Cardiac fibroblast (primary cell): ENCODE measurements around the gene SNTG2.

Source experiments
- DNase-seq, 2 donors: peaks; one replicate each; pipeline versions ENCODE4 v3.0.0 to v3.0.0-alpha.2; 2010; ENCODE audit warnings: low read depth in 2 of 2
- H3K4me3 ChIP-seq, 2 donors: replicated peaks in 1 of 2; 1 replicate in 1 of 2; 2 replicates in 1 of 2; pipeline ENCODE4 v1.5.1; 2011; ENCODE audit warnings: low read depth in 2 of 2, low read length in 2 of 2, mild to moderate bottlenecking in 2 of 2, moderate library complexity in 1 of 2
- TF ChIP-seq, protein P1 (sequence below): IDR thresholded peaks from one replicate; pipeline ENCODE4 v1.5.1; 2011; ENCODE audit warnings: low read depth, mild to moderate bottlenecking, low read length, inconsistent platforms

The SNTG2 gene

DNA sequence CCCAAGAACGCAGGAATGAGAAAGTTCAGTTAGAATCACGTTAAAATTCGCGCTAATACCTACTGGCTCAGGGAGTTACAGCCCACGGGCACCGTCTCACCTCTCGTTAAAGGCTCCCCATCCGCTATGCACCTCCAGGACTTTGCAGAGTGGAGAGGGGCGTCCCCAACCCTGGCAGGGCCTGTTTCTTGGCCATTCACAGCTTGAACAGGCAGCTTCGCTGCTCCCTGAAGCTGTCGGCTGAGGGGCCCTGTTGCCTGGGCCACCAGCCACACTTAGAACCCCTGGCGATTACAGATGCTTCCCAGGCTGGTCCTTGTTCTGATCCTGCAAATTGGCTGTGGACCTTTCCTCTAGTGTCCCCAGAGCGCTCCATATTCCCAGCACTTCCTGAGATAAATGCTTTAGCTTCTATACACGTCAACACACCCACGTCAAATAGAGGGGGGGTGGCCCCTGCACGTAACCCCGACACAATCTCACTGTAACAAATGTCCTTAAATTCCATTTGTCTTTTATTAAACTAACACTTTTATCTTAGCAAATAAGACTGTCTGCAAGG, 16.8 kb upstream of the SNTG2 start:
- no peak overlapping the region for H3K4me3 ChIP-seq
- TF ChIP-seq, protein P1, sequence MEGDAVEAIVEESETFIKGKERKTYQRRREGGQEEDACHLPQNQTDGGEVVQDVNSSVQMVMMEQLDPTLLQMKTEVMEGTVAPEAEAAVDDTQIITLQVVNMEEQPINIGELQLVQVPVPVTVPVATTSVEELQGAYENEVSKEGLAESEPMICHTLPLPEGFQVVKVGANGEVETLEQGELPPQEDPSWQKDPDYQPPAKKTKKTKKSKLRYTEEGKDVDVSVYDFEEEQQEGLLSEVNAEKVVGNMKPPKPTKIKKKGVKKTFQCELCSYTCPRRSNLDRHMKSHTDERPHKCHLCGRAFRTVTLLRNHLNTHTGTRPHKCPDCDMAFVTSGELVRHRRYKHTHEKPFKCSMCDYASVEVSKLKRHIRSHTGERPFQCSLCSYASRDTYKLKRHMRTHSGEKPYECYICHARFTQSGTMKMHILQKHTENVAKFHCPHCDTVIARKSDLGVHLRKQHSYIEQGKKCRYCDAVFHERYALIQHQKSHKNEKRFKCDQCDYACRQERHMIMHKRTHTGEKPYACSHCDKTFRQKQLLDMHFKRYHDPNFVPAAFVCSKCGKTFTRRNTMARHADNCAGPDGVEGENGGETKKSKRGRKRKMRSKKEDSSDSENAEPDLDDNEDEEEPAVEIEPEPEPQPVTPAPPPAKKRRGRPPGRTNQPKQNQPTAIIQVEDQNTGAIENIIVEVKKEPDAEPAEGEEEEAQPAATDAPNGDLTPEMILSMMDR = no peak
- peak in 1 of 2 donors; percentile 47 for DNase-seq

DNA sequence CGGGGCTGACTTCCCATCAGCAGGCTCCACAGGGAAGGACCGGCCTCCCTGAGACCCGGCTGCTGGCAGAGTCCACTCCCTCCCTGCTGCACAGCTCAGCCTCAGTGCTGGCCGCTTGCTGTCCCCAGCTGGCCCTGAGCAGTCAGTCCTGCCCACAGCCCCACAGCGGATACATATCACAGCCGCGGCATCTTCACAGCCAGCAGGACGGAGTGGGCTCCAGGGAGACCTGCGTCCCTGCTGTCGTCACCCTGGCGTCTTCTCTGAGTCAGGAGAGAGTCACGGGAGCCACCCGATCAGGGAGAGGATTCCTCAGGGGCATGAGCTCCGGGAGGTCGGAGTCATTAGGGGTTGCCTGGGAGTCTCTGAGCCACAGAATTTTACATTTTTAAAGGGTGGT, 13.1 kb upstream of the SNTG2 start:
- no peak overlapping the region for H3K4me3 ChIP-seq
- DNase-seq = peak; percentile 59 to 65
- TF ChIP-seq, protein P1 = no peak

DNA sequence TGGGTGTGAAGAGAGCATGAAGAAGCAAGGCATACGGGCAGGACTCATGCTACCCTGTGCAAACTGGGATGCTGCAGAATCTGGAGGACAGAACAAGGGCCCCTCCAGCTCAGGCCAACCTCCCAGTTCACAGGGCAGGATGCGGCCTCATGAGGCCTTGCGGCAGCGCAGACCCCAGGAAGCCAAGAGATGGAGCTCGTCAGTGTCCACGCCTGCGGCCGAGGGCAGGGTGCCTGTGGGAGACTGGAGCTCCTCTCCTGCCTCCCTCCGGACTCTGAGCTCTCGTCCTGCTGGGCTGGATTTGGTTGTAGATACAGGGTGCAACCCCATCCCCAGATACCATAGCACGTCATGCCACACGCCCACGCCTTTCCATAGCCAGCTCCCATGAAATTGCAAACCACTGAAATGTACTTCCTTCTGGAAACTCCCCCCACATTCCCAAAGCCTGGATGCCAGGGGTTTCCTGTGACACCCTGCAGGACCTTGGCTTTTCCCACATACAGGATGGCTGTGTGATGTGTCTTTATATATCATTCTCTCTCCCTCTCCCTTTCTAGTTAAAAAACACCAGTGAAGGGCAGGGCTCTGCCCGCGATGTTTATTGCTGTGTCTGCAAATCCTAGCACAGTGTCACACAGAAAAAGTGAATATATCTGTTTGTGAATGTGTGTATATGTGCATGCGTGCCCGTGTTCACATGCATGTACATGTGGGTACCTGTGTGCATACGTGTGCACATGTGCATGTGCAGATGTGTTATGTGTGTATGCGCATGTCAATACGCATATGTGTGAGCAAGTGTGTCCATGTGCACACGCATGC, 12.3 kb upstream of the SNTG2 start:
- no peak overlapping the region for H3K4me3 ChIP-seq
- TF ChIP-seq, protein P1 = no peak
- peak in 1 of 2 donors; percentile 67 for DNase-seq

DNA sequence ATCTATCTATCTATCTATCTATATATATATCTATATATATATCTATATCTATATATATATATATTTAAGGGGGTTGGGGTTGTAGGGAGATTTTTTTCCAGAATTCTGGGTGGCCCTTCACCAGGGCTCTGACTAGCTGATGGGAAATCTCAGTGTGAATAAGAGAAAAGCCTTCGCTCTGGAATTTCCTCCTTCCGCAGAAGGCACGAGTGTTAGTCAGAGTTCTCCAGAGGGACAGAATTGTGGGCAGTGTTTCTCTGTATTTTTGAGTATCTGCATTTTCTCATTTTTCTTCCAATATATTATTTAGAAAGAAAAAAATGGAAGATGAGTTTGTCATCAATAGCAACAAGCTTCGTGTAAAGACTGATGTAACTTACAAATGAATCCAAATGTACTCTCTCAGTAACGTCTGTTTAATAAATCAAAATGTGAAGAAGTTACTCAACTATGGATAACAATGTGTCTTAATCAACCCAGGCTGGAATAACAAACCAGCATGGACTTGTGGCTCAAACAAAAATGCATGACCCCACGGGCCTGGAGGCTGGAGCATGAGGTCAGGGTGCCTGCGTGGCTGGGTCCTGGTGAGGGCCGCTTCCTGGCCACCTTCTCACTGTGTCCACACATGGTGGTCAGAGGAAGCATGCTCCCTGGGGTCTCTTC, 10.6 kb upstream of the SNTG2 start:
- TF ChIP-seq, protein P1 = no peak
- DNase-seq = peak; percentile 57 to 63
- H3K4me3 ChIP-seq = no peak overlapping the region

DNA sequence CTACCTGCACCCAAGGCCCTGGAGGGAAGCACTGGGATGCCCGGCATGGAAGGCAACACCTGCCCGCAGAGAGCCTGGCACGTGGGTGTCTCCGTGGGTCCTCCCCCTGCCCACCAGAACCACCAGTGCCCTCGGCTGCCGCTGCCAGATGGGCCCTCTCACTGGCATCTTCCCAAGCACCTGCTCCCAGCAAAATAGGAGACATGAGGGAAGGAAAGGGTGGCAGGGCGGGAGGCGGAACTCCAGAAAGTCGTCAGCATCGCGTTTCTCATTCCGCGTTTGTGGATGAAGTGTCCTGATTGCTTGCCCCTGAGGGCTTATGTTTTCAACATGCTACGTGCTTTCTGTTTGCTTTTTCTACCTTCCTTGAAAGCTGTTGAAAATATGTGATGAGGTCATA, 8.8 kb upstream of the SNTG2 start:
- DNase-seq = no peak
- H3K4me3 ChIP-seq = no peak overlapping the region
- TF ChIP-seq, protein P1 = no peak

DNA sequence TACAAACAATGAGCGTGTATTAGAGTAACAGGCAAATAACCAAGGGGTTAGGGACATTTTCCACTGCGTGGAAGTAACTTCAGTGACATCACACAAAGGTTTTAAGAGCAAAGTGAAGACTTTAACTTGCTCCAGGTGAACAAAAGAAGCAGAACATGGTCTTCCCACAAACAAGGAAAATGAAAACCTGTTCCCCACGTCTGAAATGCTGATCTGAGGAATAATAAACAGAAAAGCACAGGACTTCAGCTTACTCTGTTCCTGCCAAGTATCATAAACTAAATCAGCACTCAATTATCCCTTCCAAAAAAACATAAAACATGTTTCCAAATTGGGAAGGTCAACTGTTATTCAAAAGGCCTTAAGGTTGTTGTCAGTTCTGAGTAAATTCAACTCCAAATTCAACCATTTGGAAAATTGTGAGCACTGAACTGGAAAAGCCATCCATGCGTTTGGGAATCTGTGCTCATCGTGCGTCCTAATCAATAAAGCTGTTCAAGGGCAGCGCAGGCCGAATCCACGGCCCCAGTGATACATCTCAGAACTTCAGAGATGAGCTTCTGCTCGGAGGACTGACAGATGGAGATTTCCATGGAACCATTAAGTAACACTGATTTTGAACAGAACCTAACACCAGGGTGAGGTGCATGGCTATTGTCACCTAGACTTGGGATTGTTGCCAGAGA, 7.7 kb upstream of the SNTG2 start:
- DNase-seq = no peak
- TF ChIP-seq, protein P1 = no peak
- no peak overlapping the region for H3K4me3 ChIP-seq
